GM18909 (cell line): Measurements from ENCODE around the gene EPO.
A peak's percentile ranks its signal among the peaks of the same experiment; 100 is the strongest.

Experiments used
- ATAC-seq: cut with Tn5 transposase; IDR thresholded peaks from one replicate; pipeline ENCODE4 v1.9.1; 2021; ENCODE audit warnings: mild to moderate bottlenecking; ENCODE audit not compliant: unreplicated experiment, poor library complexity

The EPO gene

GRCh38 chr7:100720279-100720670 lies at the start of gene EPO:
TSS of gene EPO (plus strand) at chr7:100720468. CDS start at chr7:100720981, 513 bp downstream.
- ATAC-seq = no peak

- ATAC-seq = no peak
Observed at GRCh38 chr7:100671353-100672327, 48.6 kb upstream of the EPO start.

- ATAC-seq = peak; percentile 63
Observed at GRCh38 chr7:100673302-100673941, 46.8 kb upstream of the EPO start, which contains the start of gene GNB2. TSS of gene GNB2 (plus strand) at chr7:100673740. CDS start at chr7:100676266, 2,526 bp downstream.

- peak; percentile 9 for ATAC-seq
Observed at GRCh38 chr7:100673942-100674410, 46.3 kb upstream of the EPO start.

GRCh38 chr7:100674411-100675104 lies 45.7 kb upstream of the EPO start:
- ATAC-seq = no peak

- no peak for ATAC-seq
Observed at GRCh38 chr7:100675105-100675451, 45.2 kb upstream of the EPO start.

- ATAC-seq = peak; percentile 38
Observed at GRCh38 chr7:100675581-100676350, 44.5 kb upstream of the EPO start.

GRCh38 chr7:100676501-100677306 lies 43.6 kb upstream of the EPO start:
- no peak for ATAC-seq

GRCh38 chr7:100677308-100678267 lies 42.7 kb upstream of the EPO start:
- no peak for ATAC-seq

GRCh38 chr7:100678291-100678984 lies 41.8 kb upstream of the EPO start:
- ATAC-seq = no peak

- no peak for ATAC-seq
Observed at GRCh38 chr7:100679129-100679926, 40.9 kb upstream of the EPO start.

GRCh38 chr7:100679927-100680575 lies 40.2 kb upstream of the EPO start:
- no peak for ATAC-seq

GRCh38 chr7:100680576-100681271 lies 39.5 kb upstream of the EPO start:
- no peak for ATAC-seq

GRCh38 chr7:100681491-100682227 lies 38.6 kb upstream of the EPO start:
- no peak for ATAC-seq

GRCh38 chr7:100682228-100682741 lies 38.0 kb upstream of the EPO start:
- no peak for ATAC-seq
